ENCODE results near the gene EMP2.

EMP2 gene

GRCh38 chr16:10522966-10523365, 57.4 kb downstream of the EMP2 start:
- TF ChIP-seq TOX (CRISPR knock-in tag; IDR thresholded peaks at IDR 0.05; ENCODE audit: borderline replicate concordance), result no peak
- TF ChIP-seq CSDC2 (CRISPR knock-in tag; IDR thresholded peaks at IDR 0.05), result no peak
- no peak for TF ChIP-seq ISL1 (CRISPR knock-in tag; IDR thresholded peaks at IDR 0.05)
- TF ChIP-seq ZNF70 (CRISPR knock-in tag; IDR thresholded peaks at IDR 0.05), result no peak
- TF ChIP-seq ZFP3 (CRISPR knock-in tag; IDR thresholded peaks at IDR 0.05), result no peak
- no peak for TF ChIP-seq CREB5 (CRISPR knock-in tag; IDR thresholded peaks at IDR 0.05; ENCODE audit: low read depth)
- TF ChIP-seq OSR1 (CRISPR knock-in tag; IDR thresholded peaks at IDR 0.05), result no peak
- TF ChIP-seq ZC3H10 (CRISPR knock-in tag; IDR thresholded peaks at IDR 0.05), result no peak
- TF ChIP-seq CSRNP3 (CRISPR knock-in tag; IDR thresholded peaks at IDR 0.05), result no peak
- no peak for TF ChIP-seq ZNF8 (CRISPR knock-in tag; IDR thresholded peaks at IDR 0.05)
- TF ChIP-seq PPARA (CRISPR knock-in tag; IDR thresholded peaks at IDR 0.05; ENCODE audit: borderline replicate concordance), result no peak
- no peak for TF ChIP-seq SNAI2 (CRISPR knock-in tag; IDR thresholded peaks at IDR 0.05)
- TF ChIP-seq POU6F1 (CRISPR knock-in tag; IDR thresholded peaks at IDR 0.05; ENCODE audit: borderline replicate concordance, low read depth), result no peak
- TF ChIP-seq BACH2 (CRISPR knock-in tag; IDR thresholded peaks at IDR 0.05; ENCODE audit: borderline replicate concordance), result no peak
- ATAC-seq, result no peak

- peak; percentile 96 for ATAC-seq
- no peak for TF ChIP-seq CSRNP3 (CRISPR knock-in tag; IDR thresholded peaks at IDR 0.05)
- TF ChIP-seq BACH2 (CRISPR knock-in tag; IDR thresholded peaks at IDR 0.05; ENCODE audit: borderline replicate concordance), result no peak
- no peak for TF ChIP-seq TOX (CRISPR knock-in tag; IDR thresholded peaks at IDR 0.05; ENCODE audit: borderline replicate concordance)
These were observed 58.6 kb downstream of the EMP2 start for GRCh38 chr16:10521681-10522274.

GRCh38 chr16:10520869-10521578, 59.4 kb downstream of the EMP2 start:
- no peak for ATAC-seq
- TF ChIP-seq ZNF70 (CRISPR knock-in tag; IDR thresholded peaks at IDR 0.05) (no peak), CREB5 (CRISPR knock-in tag; IDR thresholded peaks at IDR 0.05; ENCODE audit: low read depth) (no peak), CSDC2 (CRISPR knock-in tag; IDR thresholded peaks at IDR 0.05) (no peak), SNAI2 (CRISPR knock-in tag; IDR thresholded peaks at IDR 0.05) (no peak), ZNF565 (CRISPR knock-in tag; conservative IDR thresholded peaks at IDR 0.05; ENCODE audit: low read depth) (no peak), GLIS3 (CRISPR knock-in tag; IDR thresholded peaks at IDR 0.05) (no peak)

- no peak for ATAC-seq
- TF ChIP-seq PATZ1 (CRISPR knock-in tag; IDR thresholded peaks at IDR 0.05; ENCODE audit: borderline replicate concordance) (no peak), CSRNP3 (CRISPR knock-in tag; IDR thresholded peaks at IDR 0.05) (no peak), ESRRG (CRISPR knock-in tag; IDR thresholded peaks at IDR 0.05) (no peak), GLIS3 (CRISPR knock-in tag; IDR thresholded peaks at IDR 0.05) (no peak), ISL1 (CRISPR knock-in tag; IDR thresholded peaks at IDR 0.05) (no peak), ZFP30 (CRISPR knock-in tag; IDR thresholded peaks at IDR 0.05) (no peak), TCF4 (CRISPR knock-in tag; IDR thresholded peaks at IDR 0.05; ENCODE audit: borderline replicate concordance) (no peak), ZFP3 (CRISPR knock-in tag; IDR thresholded peaks at IDR 0.05) (no peak), ZNF565 (CRISPR knock-in tag; conservative IDR thresholded peaks at IDR 0.05; ENCODE audit: low read depth) (no peak), TOX (CRISPR knock-in tag; IDR thresholded peaks at IDR 0.05; ENCODE audit: borderline replicate concordance) (no peak)
These were observed 60.2 kb downstream of the EMP2 start for GRCh38 chr16:10519929-10520868.

Data from SK-N-SH treated with all-trans-retinoic acid at 6 μM for 48 hours (cell line).